Right kidney (tissue), 1 donor: ENCODE results near the gene C10orf143.
"Not testable (repeated sequence)": the region's sequence is repeated elsewhere in the genome, so short reads cannot be mapped to it uniquely, and the experiment has no call there.

Experiments
- DNase-seq: peaks from one replicate; pipeline ENCODE4 v3.0.0-alpha.2; 2016

The C10orf143 gene

GRCh38 chr10:130029209-130029608, 81.4 kb downstream of the C10orf143 start:
- DNase-seq = no peak

DNA sequence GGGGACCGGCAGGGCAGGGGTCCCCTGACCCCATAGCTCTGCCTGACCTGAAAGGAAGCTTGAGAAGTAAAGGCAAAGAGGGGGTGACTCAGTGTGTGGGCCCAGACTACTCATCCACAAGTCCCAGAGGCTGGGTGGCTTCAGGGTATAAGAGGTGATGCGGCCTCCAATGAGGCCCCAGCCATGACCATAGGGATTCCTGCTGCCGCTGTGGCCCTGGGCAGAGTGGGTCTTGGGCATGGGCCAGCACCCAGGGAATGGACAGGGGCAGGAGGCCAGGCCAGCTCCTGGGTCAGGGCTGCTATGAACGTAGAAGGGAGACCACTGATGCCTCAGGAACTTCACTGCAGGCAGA, 82.2 kb downstream of the C10orf143 start:
- no peak for DNase-seq

- DNase-seq = no peak
Observed at GRCh38 chr10:130027716-130028464, 82.7 kb downstream of the C10orf143 start.

DNA sequence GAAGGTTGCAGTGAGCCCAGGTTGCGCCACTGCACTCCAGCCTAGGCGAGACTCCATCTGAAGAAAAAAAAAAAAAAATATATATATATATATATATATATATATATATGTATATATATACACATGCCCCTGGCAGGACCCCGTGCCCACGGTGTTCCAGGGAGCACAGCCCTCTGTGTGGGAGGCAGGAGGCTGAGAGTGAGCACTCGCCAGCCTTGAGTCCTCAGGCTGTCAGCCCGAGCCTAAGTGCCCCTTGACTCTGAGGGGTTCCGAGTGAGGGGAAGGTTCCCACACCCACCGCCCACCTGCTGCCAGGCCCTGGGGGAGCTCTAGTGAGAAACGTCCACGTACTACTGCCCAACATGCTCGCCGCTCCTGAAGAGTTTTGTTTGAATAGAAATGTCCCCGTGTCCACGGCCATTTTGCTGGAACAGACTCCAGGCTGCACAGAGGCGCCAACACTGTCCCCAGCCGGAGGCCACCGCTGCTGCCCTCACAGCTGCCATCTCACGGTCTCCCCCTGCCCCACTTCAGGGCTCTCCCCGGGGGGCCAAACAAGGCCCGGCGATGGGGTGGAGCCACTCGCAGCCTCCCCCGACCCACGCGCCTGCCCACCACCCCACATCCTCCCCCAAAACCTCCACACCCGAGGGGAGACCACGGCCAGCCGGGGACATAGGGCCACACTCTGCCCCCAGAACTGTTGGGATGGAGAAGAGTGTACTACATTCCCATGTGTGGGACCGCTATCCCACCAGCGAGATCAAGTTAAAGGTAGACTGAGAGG, 83.8 kb downstream of the C10orf143 start:
- no peak for DNase-seq

GRCh38 chr10:130025811-130026485, 84.7 kb downstream of the C10orf143 start:
- DNase-seq = no peak

GRCh38 chr10:130025326-130025725, 85.3 kb downstream of the C10orf143 start:
- no peak for DNase-seq

- DNase-seq = no peak
Observed at GRCh38 chr10:130024779-130025325, 85.8 kb downstream of the C10orf143 start.

DNA sequence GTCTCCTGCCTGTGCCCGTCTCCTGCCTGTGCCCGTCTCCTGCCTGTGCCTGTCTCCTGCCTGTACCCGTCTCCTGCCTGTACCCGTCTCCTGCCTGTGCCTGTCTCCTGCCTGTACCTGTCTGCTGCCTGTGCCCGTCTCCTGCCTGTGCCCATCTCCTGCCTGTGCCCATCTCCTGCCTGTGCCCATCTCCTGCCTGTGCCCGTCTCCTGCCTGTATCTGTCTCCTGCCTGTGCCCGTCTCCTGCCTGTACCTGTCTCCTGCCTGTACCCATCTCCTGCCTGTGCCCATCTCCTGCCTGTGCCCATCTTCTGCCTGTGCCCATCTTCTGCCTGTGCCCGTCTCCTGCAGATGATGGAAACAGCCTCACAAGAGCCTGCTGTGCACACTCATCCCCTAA, 86.3 kb downstream of the C10orf143 start:
- not testable (repeated sequence) for DNase-seq

- DNase-seq = no peak
Observed at GRCh38 chr10:130023454-130024230, 87.0 kb downstream of the C10orf143 start.

GRCh38 chr10:130022511-130023299, 87.9 kb downstream of the C10orf143 start:
- no peak for DNase-seq

DNA sequence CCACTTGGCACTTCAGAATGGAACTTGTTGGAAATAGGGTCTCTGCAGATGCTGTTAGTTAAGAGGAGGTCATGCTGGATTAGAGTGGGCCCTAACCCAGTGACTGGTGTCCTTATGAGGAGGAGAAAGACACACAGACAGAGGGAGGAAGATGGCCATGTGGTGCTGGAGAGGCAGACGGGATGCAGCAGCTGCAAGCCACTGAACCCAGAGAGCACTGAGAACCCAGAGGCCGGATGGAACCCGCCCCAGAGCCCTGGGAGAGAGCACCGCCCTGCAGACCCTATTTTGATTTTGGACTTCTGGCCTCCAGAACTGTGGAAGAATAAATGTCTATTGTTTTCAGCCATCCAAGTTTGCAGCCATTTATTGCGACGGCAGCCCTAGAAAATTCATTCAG, 88.5 kb downstream of the C10orf143 start:
- DNase-seq = no peak

DNA sequence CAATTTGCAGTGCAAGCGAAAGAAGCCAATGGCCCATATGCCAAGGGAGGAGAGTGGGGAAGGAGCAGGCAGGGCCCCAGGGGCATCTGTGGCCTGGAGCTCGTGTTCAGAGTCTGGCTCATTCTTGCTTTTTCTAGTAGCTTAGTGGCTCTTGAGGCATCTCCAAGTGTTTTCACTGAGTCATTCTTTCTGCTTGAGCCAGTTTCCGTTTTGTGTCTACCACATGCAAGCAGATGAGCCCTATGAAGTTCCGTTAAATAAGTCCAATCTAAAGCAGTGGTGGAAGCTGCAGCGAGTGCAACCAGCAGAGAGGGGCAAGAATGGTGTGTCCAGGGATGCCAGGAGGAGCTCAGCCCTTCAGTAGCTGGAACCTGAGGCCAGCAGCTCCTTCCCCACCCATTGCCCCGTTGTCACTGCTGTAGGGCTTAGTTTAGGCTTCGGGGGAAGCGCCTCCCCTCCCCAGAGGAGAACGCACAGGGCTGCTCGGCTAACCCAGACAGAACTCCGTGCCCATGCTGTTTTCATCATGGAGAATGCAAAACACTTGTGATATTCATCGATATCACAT, 89.2 kb downstream of the C10orf143 start:
- DNase-seq = no peak

- DNase-seq = no peak
Observed at GRCh38 chr10:130020651-130021382, 89.8 kb downstream of the C10orf143 start.

GRCh38 chr10:130018730-130019185, 91.9 kb downstream of the C10orf143 start:
- no peak for DNase-seq

- DNase-seq = no peak
Observed at GRCh38 chr10:130018265-130018664, 92.4 kb downstream of the C10orf143 start.

DNA sequence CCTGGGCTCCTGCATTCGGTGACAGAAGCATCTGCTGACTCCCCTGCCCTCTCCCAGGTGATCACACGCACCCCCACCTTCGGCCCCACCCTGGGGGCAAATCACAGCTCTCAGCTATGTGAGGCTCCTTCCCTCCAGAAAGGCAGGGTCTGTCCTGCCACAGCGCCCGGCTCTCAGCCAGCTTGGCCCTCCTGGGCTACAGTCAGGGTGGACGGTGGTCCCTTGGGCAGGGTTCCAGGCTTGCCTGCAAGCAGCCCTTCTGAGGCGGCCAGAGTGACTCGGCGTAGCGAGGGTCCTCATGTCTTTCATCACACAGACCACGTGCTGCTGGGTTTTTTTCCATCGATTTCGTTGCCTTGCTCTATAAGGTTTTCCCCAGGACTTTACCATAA, 93.0 kb downstream of the C10orf143 start:
- DNase-seq = no peak

DNA sequence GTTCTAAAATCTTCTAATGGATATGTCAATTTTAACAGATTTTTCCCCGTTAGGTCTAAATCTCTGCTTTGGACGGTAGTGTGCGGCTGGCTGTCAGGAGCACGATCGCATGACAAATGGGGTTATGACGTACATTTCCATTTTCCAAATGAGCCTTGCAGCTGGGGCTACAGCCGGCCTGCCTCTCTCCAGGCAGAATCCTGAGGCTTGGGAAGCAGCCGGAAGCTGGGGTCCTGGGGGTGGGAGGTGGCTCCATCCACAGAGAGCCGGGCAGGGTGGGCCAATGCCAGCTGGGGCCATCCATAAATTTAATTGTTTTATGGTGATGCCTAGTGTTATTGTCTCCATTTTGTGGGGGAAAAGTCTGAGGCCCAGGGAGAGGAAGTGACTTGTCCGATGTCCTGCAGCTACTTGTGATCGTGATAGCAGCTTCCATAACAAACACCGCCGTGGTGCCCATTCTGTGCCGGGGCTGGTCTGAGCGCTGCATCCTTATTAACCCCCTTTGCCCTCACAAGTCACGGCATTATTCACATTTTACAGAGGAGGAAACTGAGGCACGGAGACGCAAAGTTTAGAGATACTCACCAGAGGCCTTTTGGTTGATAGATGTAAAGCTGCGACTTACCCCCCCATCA, 93.5 kb downstream of the C10orf143 start:
- no peak for DNase-seq

DNA sequence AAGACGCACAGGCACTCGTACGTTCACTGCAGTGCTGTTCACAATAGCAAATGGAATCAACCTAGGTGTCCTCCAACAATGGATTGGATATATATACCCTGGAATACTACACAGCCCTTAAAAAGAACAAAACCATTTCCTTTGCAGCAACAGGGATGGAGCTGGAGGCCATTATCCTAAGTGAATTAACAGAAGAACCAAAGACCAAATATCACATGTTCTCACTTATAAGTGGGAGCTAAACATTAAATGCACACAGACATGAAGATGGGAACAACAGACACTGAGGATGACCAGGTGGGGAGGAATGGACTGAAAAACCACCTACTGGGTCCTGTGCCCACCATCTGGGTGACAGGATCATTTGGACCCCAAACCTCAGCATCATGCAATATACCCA, 94.5 kb downstream of the C10orf143 start:
- DNase-seq = no peak

GRCh38 chr10:130015075-130015695, 95.4 kb downstream of the C10orf143 start:
- DNase-seq = no peak
